Ovary (tissue), 3 donors: ENCODE data around the gene BOLA1.

ENCODE experiments used
- POLR2A ChIP-seq: fragments of 450-650 bp; IDR thresholded peaks from one replicate; pipeline ENCODE4 v1.6.1; 2017; ENCODE audit warnings: antibody characterized with exemption, mild to moderate bottlenecking, moderate library complexity
- TF ChIP-seq, protein P1 (sequence below), 3 donors: fragments of 450-650 bp in 2 of 3; fragments of 200-600 bp in 1 of 3; IDR thresholded peaks; one replicate each; pipeline versions ENCODE4 v1.5.1 to v1.8.0; 2016 to 2022; ENCODE audit warnings: antibody characterized with exemption in 3 of 3, mild to moderate bottlenecking in 1 of 3
- donor health status: DM: no; HTN: no; CAD: no.

DNA sequence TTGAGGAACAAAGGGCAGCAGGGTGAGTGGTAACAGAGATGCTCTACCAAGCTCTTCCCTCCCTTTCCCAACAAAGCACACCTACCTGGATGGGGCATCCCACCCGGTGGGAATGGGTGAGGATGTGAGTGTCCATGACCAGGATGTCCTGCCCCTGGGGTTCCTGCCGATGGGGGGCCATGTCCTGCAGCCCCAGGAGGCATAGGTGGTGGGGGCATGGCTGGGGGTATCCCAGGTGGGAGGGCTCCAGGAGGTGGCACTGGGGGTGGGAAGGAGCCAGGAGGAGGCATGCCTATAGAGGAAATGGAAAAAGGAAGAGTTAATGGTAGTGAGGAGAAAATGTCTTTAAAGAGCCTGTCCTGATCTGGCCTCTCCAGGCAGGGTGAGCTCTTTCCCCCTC lies 26.4 kb downstream of the BOLA1 start:
- TF ChIP-seq, protein P1, sequence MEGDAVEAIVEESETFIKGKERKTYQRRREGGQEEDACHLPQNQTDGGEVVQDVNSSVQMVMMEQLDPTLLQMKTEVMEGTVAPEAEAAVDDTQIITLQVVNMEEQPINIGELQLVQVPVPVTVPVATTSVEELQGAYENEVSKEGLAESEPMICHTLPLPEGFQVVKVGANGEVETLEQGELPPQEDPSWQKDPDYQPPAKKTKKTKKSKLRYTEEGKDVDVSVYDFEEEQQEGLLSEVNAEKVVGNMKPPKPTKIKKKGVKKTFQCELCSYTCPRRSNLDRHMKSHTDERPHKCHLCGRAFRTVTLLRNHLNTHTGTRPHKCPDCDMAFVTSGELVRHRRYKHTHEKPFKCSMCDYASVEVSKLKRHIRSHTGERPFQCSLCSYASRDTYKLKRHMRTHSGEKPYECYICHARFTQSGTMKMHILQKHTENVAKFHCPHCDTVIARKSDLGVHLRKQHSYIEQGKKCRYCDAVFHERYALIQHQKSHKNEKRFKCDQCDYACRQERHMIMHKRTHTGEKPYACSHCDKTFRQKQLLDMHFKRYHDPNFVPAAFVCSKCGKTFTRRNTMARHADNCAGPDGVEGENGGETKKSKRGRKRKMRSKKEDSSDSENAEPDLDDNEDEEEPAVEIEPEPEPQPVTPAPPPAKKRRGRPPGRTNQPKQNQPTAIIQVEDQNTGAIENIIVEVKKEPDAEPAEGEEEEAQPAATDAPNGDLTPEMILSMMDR (IDR thresholded peaks at IDR 0.05) = no peak
- no peak for TF ChIP-seq POLR2A
